GM19397 (cell line): ENCODE results near the gene CLEC2L.

Experiments used
- ATAC-seq: cut with Tn5 transposase; IDR thresholded peaks from one replicate; pipeline ENCODE4 v1.9.1; 2021; ENCODE audit warnings: mild to moderate bottlenecking, moderate library complexity; ENCODE audit not compliant: unreplicated experiment

CLEC2L gene

DNA sequence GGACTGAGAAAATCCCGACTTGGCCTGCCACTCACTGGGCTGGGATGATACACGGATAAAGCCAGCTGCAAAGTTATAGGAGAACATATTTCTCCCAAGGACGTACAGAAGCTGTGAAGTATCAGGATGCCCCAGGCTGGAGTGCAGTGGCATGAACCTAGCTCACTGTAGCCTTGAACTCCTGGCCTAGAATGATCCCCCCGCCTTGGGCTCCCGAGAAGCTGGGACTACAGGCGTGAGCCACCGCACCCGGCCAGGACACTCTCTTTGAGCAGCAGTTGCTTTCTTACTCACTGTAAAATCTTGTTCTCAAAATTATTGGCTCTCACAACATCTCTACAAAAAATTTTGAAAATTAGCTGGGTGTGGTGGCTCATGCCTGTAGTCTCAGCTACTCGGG, 50.4 kb downstream of the CLEC2L start:
- no peak for ATAC-seq

DNA sequence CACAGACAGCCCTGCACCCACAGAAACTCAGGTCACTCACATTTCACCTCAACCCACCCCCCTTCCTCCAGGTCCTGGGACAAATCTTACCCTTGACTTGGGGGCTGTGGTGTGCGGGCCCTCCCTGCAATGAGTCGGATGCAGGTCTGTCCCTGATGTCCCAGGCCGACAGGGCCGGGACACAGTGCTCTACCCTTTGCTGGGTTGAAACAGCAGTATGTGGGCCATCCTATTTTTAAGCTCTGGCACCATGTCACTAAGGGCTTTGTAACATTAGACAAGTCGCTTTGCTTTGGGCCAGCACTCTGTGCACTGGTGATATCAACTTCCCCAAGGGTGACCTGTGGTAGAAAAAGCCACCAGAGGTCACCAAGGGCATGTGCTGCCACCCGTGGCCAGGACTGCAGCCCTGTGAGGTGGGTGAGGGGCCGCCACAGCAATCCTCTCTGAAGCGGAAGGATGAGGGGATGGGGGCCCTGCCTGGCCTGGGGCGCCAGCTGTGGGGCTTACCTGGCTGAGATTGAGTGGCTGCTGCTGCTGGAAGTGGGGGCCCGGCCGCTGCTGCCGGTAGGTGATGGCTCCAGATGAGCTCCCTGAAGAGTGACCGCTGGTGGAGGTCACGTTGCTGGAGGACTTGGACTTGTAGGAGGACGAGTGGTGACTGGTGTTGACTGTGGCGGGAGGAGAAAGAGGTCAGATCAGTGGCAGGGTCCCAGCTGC, 51.3 kb downstream of the CLEC2L start:
- ATAC-seq = no peak

DNA sequence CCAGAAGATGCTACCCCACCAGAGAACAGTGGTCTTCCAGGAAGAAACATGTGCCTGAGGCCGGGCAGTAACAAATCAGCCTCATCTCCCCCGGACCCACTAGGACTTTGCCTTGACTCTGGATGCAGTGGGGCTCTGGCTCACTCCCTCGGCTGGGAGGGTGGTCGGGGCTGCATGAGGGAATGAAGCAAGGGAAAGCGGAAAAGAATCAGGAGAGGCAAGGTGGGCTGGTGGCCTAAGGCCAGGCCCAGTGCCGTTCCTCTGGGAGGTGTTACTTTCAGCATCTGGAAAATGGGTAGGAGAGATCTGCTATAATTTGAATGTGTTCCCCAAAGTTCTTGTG, 51.8 kb downstream of the CLEC2L start:
- no peak for ATAC-seq

DNA sequence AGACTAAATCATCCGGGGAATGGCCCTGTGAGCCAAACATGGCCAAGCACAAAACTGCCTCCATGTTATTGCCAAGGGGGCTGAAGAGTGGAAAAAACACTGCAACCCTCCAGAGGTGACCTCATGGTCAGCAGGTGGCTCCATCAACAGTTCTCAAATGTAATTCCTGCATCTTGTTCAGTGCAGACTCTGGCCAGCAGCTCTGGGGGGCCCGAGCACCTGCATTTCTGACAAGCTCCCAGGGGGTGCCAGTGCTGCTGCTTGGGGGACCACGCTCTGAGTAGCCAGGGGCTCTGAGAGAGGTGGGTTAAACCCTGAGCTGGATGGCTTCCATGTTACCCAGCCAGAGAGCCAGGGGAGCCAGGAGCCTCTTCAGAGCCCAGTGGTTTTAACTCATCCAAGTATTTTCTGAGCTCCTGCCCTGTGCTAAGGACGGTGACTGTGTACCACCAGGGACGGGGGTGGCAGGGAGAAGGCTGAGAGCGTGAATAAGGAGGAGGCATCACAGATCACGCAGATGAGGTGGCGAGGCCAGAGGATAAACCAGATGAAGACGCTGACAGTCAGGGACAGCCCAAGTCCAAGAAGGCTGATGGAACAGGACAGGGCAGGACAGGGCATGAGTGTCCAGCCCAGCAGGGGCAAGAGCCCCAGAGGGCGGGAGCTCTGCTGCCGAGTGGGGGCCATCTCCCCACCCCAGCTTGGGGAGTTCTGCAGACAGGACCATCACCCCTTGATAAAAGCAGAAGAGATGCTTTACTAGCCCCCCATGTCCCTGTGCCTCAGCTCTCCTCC, 52.9 kb downstream of the CLEC2L start:
- ATAC-seq = no peak

DNA sequence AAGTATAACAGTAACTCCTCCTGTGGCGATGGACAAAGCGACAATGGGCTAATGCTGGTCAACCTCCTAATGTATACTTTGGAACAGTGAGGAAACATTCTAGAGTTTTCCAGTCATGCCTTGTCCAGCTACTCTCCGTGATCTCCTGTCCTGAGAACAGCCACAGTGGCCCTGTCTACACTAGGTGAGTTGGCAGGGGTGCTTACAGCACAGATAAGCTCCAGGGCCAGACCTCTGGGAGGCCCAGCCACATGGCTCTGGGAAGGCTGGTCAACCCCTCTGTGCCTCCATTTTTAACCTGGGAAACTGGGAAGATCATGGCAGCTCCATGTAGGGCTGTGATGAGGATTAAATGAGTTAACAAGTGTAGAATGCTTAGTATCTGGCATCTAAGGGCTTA, 57.0 kb downstream of the CLEC2L start:
- no peak for ATAC-seq

DNA sequence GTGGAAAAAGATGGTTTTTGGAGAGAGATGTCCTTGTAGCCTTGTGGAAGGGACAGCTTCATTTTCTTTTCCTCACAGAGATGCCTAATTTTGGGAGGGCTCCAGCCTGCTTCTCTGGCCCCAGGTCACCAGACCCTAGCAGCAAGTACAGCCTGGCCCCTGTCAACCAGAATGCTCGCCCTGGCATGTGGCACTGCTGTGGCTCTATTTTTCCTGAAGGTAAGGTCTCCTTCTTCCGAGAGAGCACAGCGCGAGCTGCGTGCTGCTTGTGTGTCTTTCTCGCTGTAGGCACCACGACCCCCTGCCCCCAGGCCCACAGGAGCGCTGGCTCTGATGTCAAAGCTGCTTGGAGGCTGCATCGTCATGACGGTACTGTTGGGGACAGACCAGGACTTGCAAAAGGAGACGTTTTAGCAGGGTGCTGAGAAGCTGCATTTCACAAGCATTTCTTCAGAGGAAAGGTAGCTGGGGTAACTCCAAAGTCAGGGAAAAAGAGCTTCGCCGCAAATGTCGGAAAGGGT, 58.7 kb downstream of the CLEC2L start:
- no peak for ATAC-seq

DNA sequence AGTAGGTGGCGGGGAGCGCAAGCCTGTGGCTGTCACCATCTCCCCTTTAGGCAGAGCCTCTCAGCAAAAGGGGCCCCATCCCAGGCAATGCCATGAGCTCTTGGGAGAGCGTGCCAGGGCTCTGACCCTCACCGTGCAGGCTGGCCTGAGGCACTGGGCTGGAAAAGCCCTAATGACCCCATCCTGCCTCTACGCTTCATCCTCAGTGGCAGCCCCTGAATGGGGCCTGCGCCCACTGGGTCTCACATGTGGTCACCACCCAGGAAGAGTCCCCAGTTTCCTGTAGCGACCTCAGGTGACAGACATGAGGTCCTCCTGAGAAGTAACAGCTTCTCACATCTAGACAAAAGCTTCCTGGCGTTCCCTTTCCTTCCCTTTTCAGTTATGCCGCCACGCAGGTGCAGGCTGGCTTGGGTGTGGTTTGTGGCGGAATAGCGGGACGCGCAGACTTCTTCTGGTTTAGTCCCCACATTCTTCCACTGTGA, 59.2 kb downstream of the CLEC2L start:
- ATAC-seq = no peak

DNA sequence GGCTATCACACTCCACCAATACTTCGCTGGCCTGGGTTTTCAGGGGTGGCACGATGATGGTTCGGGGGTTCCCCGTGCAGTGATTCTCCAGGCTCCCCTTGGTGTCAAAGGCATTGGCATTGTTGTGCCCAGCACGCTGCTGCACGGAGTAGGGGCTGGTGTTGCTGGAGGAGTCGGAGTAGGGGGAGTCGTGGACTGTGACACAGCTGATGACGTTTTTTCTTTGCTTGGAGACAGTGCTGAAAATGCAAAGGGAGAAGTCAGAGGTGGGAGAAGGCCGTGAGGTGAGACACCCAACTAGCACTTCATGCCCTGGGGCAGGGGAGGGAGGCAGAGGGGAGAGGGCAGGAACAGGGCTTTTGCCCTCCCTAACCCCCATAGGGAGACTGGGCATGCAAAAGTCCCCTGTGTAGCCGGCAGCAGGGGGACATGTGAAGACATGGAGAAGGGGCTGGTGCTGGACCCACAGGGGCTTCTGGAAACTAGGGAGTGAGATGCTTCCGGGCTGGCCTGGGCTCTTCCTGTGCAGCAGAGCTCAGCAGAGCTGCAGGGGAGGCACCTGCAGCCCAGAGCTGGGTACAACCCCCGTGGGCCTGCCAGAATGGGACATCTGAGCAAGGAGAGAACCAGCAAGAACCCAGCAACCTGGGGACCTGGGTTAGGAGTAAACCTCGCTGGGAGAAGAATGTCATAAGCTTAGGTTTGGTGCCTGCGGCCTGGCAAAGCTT, 60.5 kb downstream of the CLEC2L start:
- ATAC-seq = no peak

DNA sequence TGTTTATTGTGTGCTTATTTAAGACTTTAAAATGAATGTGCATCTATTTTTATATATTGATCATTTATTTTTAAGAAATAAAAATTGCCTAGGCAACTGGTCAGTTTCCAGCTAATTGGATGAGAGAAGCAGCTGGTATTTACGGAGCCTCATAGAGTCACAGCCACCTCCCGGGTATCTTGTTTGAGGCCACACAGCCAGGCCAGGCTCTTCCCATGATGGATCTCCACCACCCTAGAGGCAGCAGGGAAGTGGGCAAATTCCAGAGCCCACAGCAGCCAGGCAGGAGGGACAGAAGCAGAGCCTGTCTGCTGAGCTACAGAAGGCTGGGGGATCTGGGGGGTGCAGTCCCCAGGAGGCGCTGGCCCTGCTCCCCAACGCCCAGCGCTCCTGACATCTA, 61.6 kb downstream of the CLEC2L start:
- no peak for ATAC-seq

DNA sequence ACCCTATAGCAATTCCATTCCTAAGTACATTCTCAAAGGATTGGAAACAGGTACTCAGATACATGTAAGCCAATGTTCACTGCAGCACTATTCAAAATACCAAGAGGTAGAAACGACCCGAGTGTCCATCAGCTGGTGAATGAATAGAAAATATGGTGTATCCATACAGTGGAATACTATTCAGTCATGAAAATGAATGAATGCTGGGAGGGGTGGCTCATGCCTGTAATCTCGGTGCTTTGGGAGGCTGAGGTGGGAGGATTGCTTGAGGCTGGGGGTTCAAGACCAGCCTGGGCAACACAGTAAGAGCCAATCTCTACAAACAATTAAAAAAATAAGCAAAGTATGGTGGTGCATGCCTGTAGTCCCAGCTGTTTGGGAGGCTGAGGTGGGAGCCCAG, 62.8 kb downstream of the CLEC2L start:
- ATAC-seq = no peak

DNA sequence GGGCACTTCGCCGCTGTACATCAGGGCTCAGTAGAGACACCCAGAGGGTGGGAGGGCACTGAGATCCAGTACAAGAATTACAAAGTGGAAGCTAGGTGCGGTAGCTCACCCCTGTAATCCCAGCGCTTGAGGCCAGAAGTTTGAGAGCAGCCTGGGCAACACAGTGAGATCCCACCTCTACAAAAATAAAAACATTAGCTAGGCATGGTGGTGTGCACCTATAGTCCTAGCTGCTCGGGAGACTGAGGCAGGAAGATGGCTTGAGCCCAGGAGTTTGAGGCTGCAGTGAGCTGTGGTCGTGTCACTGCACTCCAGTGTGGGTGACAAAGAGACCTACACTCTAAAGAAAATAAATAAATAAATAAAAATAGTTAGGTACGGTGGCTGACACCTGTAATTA, 64.0 kb downstream of the CLEC2L start:
- ATAC-seq = no peak

DNA sequence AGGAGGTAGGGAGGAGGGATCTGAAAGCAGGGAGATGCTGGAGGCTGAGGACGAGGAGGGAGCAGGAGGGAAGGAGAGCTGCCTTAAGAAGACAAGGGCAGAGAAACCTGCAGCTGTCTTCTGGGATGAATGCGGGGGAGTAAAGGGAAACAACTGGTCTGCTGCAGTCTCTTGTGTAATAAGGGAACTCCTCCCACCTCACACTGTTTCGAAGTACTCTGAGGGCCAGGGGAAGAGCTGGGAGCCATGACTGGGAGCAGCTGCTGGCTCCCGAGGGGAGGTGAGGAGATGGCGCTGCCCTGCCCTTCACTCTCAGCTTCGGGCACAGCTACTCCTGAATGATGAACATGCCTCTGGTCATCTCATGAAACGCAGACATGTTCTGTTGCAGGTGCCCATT, 65.1 kb downstream of the CLEC2L start:
- ATAC-seq = no peak

DNA sequence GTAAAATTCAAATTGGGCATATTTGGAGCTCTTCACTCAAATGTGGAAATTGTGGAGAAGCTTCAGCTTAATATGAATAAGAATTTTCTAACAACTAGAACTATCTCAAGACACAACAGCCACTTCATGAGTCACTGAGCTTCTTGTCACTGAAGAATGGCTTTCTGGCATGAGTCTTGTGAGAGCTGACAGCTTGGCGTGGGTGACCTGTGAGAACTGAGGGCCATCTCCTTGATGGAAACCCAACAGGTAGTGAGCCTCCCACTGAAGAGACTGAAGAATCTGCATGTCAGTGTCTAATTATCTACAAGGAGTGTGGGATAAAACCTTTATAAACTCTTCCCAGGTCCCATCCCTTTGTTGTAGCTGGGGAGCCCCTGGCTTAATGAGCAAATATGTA, 66.0 kb downstream of the CLEC2L start:
- ATAC-seq = no peak

DNA sequence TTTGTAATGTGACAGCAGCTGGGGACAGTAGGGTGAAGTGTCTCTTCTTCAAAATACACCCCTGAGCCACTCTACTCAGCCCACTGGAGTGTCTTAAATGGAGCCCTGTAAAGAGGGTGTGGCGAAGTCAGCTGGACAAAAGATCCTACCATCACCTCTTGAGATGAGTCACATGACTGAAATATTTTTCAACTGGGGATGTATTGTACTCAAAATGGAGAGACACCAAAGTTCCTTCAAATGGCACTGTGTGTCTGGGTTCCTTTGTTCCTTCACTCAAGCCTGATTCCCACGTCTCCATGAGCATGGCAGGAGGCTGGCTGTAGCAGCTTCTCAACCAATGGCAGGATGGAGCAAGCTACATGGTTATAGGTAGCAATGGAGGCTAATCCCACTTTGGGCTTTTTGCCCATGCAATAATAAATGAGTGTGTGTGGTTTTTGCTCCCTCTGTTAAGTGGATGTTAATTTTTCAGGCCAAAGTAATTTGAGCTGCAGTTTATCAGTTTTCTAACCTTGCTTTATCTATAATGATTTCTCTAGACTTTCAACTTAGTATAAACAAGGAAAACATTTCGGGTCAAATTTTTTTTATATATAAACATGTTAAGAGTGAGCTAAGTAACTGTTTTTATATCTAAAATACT, 68.2 kb downstream of the CLEC2L start:
- no peak for ATAC-seq

DNA sequence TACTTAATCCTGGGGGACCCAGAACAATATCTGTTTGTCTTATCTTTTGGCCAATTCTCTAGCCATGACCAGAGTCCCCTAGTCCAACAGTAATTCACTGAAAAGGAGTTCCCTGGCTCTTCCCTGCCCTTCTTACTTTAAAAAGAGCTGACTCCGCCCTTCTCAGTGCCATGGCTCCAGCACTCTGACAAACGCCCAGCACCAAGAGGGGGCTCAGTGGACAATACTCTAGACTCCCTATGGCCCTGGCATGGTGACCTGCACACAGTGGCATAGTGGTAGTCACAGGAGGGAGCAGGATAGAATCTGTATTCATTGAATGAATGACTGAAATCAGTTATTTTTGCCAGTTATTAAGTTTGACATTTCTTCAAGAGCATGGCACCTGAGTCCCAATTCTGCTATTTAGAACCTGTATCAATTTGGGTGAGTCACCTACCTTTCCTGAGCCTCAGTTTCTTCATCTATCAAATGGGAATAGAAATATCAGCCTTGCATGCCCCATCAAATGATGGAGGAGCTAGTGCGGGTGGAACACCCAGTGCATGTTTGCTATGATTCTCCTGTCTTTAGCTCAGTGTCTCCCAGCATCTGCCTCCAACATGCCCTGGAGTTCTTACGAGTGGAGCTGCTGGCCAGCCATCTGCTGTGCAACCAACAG, 69.4 kb downstream of the CLEC2L start:
- no peak for ATAC-seq

DNA sequence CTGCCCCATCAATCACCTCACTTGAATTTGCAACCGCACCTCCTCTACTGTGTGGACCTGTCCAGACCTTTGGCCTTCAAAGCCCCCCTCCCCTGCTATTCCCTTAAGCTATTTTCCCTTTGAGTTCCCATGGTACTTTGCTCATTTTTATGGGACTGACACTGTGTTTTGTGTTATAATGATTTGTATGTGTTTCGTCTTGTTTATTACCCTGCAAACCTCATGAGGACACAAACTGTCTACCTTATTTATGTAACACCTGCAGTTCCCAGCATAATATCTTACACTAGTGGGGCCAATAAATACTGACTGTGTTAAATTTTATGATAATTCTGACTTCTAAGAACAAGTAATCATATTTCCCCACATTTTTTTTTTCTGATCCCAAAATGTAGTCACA, 70.6 kb downstream of the CLEC2L start:
- ATAC-seq = no peak
